Hepatocyte (in vitro differentiated cells): ENCODE data around the gene SAMD11.
"Not testable (repeated sequence)": the region's sequence is repeated elsewhere in the genome, so short reads cannot be mapped to it uniquely, and the experiment has no call there.

Experiments used
- CTCF ChIP-seq: fragments of 200-600 bp; sonication (generic); IDR thresholded peaks from 2 replicates; pipeline ENCODE4 v1.5.1; 2016; ENCODE audit warnings: antibody characterized with exemption, mild to moderate bottlenecking; ENCODE audit not compliant: poor library complexity
- EZH2phosphoT487 ChIP-seq: fragments of 200-600 bp; sonication (generic); IDR thresholded peaks from one replicate; pipeline ENCODE4 v1.6.1; 2018; ENCODE audit warnings: antibody characterized with exemption, mild to moderate bottlenecking, low read depth, moderate library complexity; ENCODE audit not compliant: unreplicated experiment, severe bottlenecking

GRCh38 chr1:880511-880910 is 43.2 kb upstream of the SAMD11 start:
- not testable (repeated sequence) for TF ChIP-seq CTCF, EZH2phosphoT487
